BLaER1 treated with 17β-estradiol and CSF1 and Interleukin-3, amounts not matched to agents 10 nM and 100 nM (cell line): ENCODE measurements around the gene MAGEC3.
"Not testable (repeated sequence)": the region's sequence is repeated elsewhere in the genome, so short reads cannot be mapped to it uniquely, and the experiment has no call there.

Source experiments
- H3K27ac ChIP-seq, 11 experiments: shearing (Covaris generic); formaldehyde crosslinking; 2 replicates each; pipeline ENCODE4 v1.8.1; 2022
- H3K27me3 ChIP-seq, 11 experiments: shearing (Covaris generic); formaldehyde crosslinking; 2 replicates each; pipeline ENCODE4 v1.8.1; 2022
- H3K36me3 ChIP-seq, 11 experiments: shearing (Covaris generic); formaldehyde crosslinking; 2 replicates each; pipeline ENCODE4 v1.8.1; 2022
- H3K4me1 ChIP-seq, 10 experiments: shearing (Covaris generic); formaldehyde crosslinking; 2 replicates each; pipeline ENCODE4 v1.8.1; 2022
- H3K4me2 ChIP-seq, 11 experiments: shearing (Covaris generic); formaldehyde crosslinking; 2 replicates each; pipeline ENCODE4 v1.8.1; 2022
- H3K4me3 ChIP-seq, 10 experiments: shearing (Covaris generic); formaldehyde crosslinking; 2 replicates each; pipeline ENCODE4 v1.8.1; 2022
- H3K9ac ChIP-seq, 11 experiments: shearing (Covaris generic); formaldehyde crosslinking; 2 replicates each; pipeline ENCODE4 v1.8.1; 2022
- H3K9me3 ChIP-seq, 11 experiments: shearing (Covaris generic); formaldehyde crosslinking; replicated peaks in 1 of 11; 2 replicates each; pipeline ENCODE4 v1.8.1; 2022
- H4K20me1 ChIP-seq, 11 experiments: shearing (Covaris generic); formaldehyde crosslinking; 2 replicates each; pipeline ENCODE4 v1.8.1; 2022
- Cebpa-rat ChIP-seq, 11 experiments: shearing (Covaris generic); IDR thresholded peaks; 2 replicates each; pipeline ENCODE4 v1.8.1; 2022

MAGEC3 gene

GRCh38 chrX:141838016-141838415, at the start of gene MAGEC3:
MAGEC3 (plus strand) TSS chrX:141838316; CDS start chrX:141838316, 0 bp downstream.
- H4K20me1 ChIP-seq, result peaks cover 0 to 3% (median 0%) of the 10 kb centered on the region in 11 experiments; a peak in 1 of 22 replicates
- peaks cover 10 to 26% (median 20%) of the 10 kb centered on the region in 11 experiments; a peak in 20 of 22 replicates for H3K9me3 ChIP-seq
- H3K4me1 ChIP-seq, result no peaks in the 10 kb centered on the region
- H3K27me3 ChIP-seq, result peaks cover 93 to 100% (median 98%) of the 10 kb centered on the region in 11 experiments
- no peak for TF ChIP-seq Cebpa-rat (IDR thresholded peaks at IDR 0.05)
- no peak within 1 kb of the TSS for H3K4me2 ChIP-seq
- H3K36me3 ChIP-seq, result no peaks in the 10 kb centered on the region
- no peak within 1 kb of the TSS for H3K27ac ChIP-seq
- H3K4me3 ChIP-seq, result no peak within 1 kb of the TSS
- no peak within 1 kb of the TSS for H3K9ac ChIP-seq

- Histone ChIP-seq H3K36me3 (no peaks in the 10 kb centered on the region), H3K27me3 (peaks cover 20 to 59% (median 48%) of the 10 kb centered on the region in 11 experiments), H3K9me3 (no peaks in the 10 kb centered on the region), H3K27ac (no peak overlapping the region), H3K4me1 (no peaks in the 10 kb centered on the region), H4K20me1 (no peaks in the 10 kb centered on the region; a peak in 2 of 22 replicates), H3K4me3 (no peak overlapping the region), H3K4me2 (no peak overlapping the region), H3K9ac (no peak overlapping the region)
- no peak for TF ChIP-seq Cebpa-rat (IDR thresholded peaks at IDR 0.05)
Observed at GRCh38 chrX:141791856-141792255, 46.3 kb upstream of the MAGEC3 start.

- no peaks in the 10 kb centered on the region for H3K4me1 ChIP-seq
- no peaks in the 10 kb centered on the region for H3K9me3 ChIP-seq
- H3K36me3 ChIP-seq, result no peaks in the 10 kb centered on the region
Observed at GRCh38 chrX:141811438-141811837, 26.7 kb upstream of the MAGEC3 start.

GRCh38 chrX:141814213-141814857, 23.8 kb upstream of the MAGEC3 start:
- TF ChIP-seq Cebpa-rat (IDR thresholded peaks at IDR 0.05), result no peak
- no peaks in the 10 kb centered on the region for H3K36me3 ChIP-seq
- no peak overlapping the region for H3K27ac ChIP-seq
- H3K9me3 ChIP-seq, result no peaks in the 10 kb centered on the region
- H3K4me1 ChIP-seq, result no peaks in the 10 kb centered on the region
- H3K9ac ChIP-seq, result no peak overlapping the region
- H3K27me3 ChIP-seq, result peaks cover 83 to 100% (median 95%) of the 10 kb centered on the region in 11 experiments
- no peak overlapping the region for H3K4me3 ChIP-seq
- no peak overlapping the region for H3K4me2 ChIP-seq
- no peaks in the 10 kb centered on the region; a peak in 1 of 22 replicates for H4K20me1 ChIP-seq

More at GRCh38 chrX:141811438-141811837, 26.7 kb upstream of the MAGEC3 start:
- Histone ChIP-seq H3K4me3 (no peak overlapping the region), H3K4me2 (no peak overlapping the region), H4K20me1 (no peaks in the 10 kb centered on the region; a peak in 1 of 22 replicates), H3K27ac (no peak overlapping the region), H3K9ac (no peak overlapping the region), H3K27me3 (peaks cover 86 to 100% (median 96%) of the 10 kb centered on the region in 11 experiments)
- TF ChIP-seq Cebpa-rat (IDR thresholded peaks at IDR 0.05), result no peak

GRCh38 chrX:141815904-141816303, 22.2 kb upstream of the MAGEC3 start:
- Histone ChIP-seq H3K27me3 (peaks cover 78 to 99% (median 93%) of the 10 kb centered on the region in 11 experiments), H3K9me3 (no peaks in the 10 kb centered on the region), H4K20me1 (no peaks in the 10 kb centered on the region; a peak in 2 of 22 replicates), H3K27ac (no peak overlapping the region), H3K9ac (no peak overlapping the region), H3K4me1 (no peaks in the 10 kb centered on the region), H3K4me3 (no peak overlapping the region), H3K4me2 (no peak overlapping the region), H3K36me3 (no peaks in the 10 kb centered on the region)
- no peak for TF ChIP-seq Cebpa-rat (IDR thresholded peaks at IDR 0.05)

- Histone ChIP-seq H3K9ac (no peak overlapping the region), H3K27ac (no peak overlapping the region), H4K20me1 (peaks cover 0 to 4% (median 0%) of the 10 kb centered on the region in 11 experiments; a peak in 2 of 22 replicates), H3K27me3 (peaks cover 70 to 94% (median 88%) of the 10 kb centered on the region in 11 experiments), H3K4me1 (no peaks in the 10 kb centered on the region), H3K9me3 (peaks cover 0 to 8% (median 3%) of the 10 kb centered on the region in 11 experiments; a peak in 9 of 22 replicates), H3K4me3 (no peak overlapping the region), H3K36me3 (no peaks in the 10 kb centered on the region), H3K4me2 (peak overlapping the region in 2 of 11 experiments; percentile 7 to 29; a peak in 2 of 22 replicates)
- TF ChIP-seq Cebpa-rat (IDR thresholded peaks at IDR 0.05), result no peak
Observed at GRCh38 chrX:141832247-141832646, 5.9 kb upstream of the MAGEC3 start.

GRCh38 chrX:141839856-141840255, 1.7 kb downstream of the MAGEC3 start:
- Histone ChIP-seq H3K27ac (no peak overlapping the region), H3K9ac (no peak overlapping the region), H4K20me1 (peaks cover 0 to 3% (median 0%) of the 10 kb centered on the region in 11 experiments; a peak in 1 of 22 replicates), H3K4me2 (no peak overlapping the region), H3K27me3 (peaks cover 84 to 100% (median 95%) of the 10 kb centered on the region in 11 experiments), H3K9me3 (peaks cover 10 to 26% (median 20%) of the 10 kb centered on the region in 11 experiments; a peak in 20 of 22 replicates), H3K4me3 (no peak overlapping the region), H3K36me3 (no peaks in the 10 kb centered on the region), H3K4me1 (no peaks in the 10 kb centered on the region)
- TF ChIP-seq Cebpa-rat (IDR thresholded peaks at IDR 0.05), result no peak

- H3K4me3 ChIP-seq, result no peak overlapping the region
- H3K4me1 ChIP-seq, result no peaks in the 10 kb centered on the region
- H3K9me3 ChIP-seq, result no peaks in the 10 kb centered on the region; a peak in 1 of 22 replicates
- H3K36me3 ChIP-seq, result no peaks in the 10 kb centered on the region
- TF ChIP-seq Cebpa-rat (IDR thresholded peaks at IDR 0.05), result no peak
- H3K9ac ChIP-seq, result no peak overlapping the region
- no peak overlapping the region for H3K27ac ChIP-seq
- peaks cover 76 to 100% (median 98%) of the 10 kb centered on the region in 11 experiments for H3K27me3 ChIP-seq
- H4K20me1 ChIP-seq, result no peaks in the 10 kb centered on the region
- H3K4me2 ChIP-seq, result no peak overlapping the region
Observed at GRCh38 chrX:141857479-141857878, 19.4 kb downstream of the MAGEC3 start.

GRCh38 chrX:141879616-141880015, 41.5 kb downstream of the MAGEC3 start:
- Histone ChIP-seq H3K27ac (no peak overlapping the region), H3K9me3 (peaks cover 0 to 20% (median 4%) of the 10 kb centered on the region in 11 experiments; a peak in 8 of 22 replicates), H3K27me3 (peaks cover 83 to 96% (median 93%) of the 10 kb centered on the region in 11 experiments), H3K9ac (no peak overlapping the region), H4K20me1 (peaks cover 0 to 9% (median 0%) of the 10 kb centered on the region in 11 experiments; a peak in 3 of 22 replicates), H3K4me3 (no peak overlapping the region), H3K4me1 (no peaks in the 10 kb centered on the region), H3K4me2 (no peak overlapping the region), H3K36me3 (no peaks in the 10 kb centered on the region)
- TF ChIP-seq Cebpa-rat (IDR thresholded peaks at IDR 0.05), result no peak

- H4K20me1 ChIP-seq, H3K9ac ChIP-seq: not testable (repeated sequence)
Observed at GRCh38 chrX:141888811-141889210, 50.7 kb downstream of the MAGEC3 start.

More at GRCh38 chrX:141888811-141889210, 50.7 kb downstream of the MAGEC3 start:
- H3K4me3 ChIP-seq, H3K27ac ChIP-seq, H3K36me3 ChIP-seq, H3K4me2 ChIP-seq, H3K4me1 ChIP-seq: not testable (repeated sequence)
- Histone ChIP-seq H3K9me3 (peaks cover 0 to 12% (median 0%) of the 10 kb centered on the region in 11 experiments; a peak in 4 of 22 replicates), H3K27me3 (peaks cover 64 to 95% (median 86%) of the 10 kb centered on the region in 11 experiments)
